Fibroblast of lung (primary cell): Measurements from ENCODE around the gene GNB5.

Experiments
- EZH2 ChIP-seq: IDR thresholded peaks from 2 replicates; pipeline ENCODE4 v1.5.1; 2012; ENCODE audit warnings: low read length, control low read depth, mild to moderate bottlenecking; ENCODE audit errors: missing control alignments
- TF ChIP-seq, protein P1 (sequence below), 2 donors: IDR thresholded peaks in 1 of 2; conservative IDR thresholded peaks in 1 of 2; 1 replicate in 1 of 2; 2 replicates in 1 of 2; pipeline ENCODE4 v1.5.1; 2011 to 2012; ENCODE audit warnings: low read length in 2 of 2, control low read depth in 1 of 2, inconsistent platforms in 1 of 2, low read depth in 1 of 2, mild to moderate bottlenecking in 1 of 2

DNA sequence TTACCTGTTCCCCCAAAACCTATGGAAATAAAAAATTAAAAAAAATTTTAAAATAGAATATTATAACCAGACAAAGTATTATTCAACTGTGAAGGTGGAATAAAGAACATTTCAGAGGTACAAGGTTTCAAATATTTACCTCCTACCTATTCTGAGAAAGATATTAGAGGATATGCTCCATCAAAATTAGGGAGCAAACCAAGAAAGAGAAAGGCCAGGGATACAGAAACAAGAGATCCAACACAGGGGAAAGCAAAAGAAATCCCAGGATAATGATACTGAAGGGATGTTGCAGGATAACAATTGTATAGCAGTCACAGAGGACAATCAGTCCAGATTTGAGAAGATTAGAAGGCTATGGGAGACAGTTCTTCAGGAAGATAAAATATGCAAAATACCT is 101.0 kb downstream of the GNB5 start:
- TF ChIP-seq, protein P1, sequence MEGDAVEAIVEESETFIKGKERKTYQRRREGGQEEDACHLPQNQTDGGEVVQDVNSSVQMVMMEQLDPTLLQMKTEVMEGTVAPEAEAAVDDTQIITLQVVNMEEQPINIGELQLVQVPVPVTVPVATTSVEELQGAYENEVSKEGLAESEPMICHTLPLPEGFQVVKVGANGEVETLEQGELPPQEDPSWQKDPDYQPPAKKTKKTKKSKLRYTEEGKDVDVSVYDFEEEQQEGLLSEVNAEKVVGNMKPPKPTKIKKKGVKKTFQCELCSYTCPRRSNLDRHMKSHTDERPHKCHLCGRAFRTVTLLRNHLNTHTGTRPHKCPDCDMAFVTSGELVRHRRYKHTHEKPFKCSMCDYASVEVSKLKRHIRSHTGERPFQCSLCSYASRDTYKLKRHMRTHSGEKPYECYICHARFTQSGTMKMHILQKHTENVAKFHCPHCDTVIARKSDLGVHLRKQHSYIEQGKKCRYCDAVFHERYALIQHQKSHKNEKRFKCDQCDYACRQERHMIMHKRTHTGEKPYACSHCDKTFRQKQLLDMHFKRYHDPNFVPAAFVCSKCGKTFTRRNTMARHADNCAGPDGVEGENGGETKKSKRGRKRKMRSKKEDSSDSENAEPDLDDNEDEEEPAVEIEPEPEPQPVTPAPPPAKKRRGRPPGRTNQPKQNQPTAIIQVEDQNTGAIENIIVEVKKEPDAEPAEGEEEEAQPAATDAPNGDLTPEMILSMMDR (conservative IDR thresholded peaks at IDR 0.05 in 1 of 2, IDR thresholded peaks at IDR 0.05 in 1 of 2; ENCODE audit: low read depth in 1 of 2, low read length in 2 of 2) = no peak
- TF ChIP-seq EZH2 = no peak
